NCI-H460 (cell line): ENCODE data around the gene OR52A5. TPM values are rescaled to one million over a fixed set of nuclear protein-coding genes. Genes with fewer than 3 reads are reported as not detected.
A peak's percentile ranks its signal among the peaks of the same experiment; 100 is the strongest.
"Not testable (repeated sequence)": the region's sequence is repeated elsewhere in the genome, so short reads cannot be mapped to it uniquely, and the experiment has no call there.

Experiments used
- DNase-seq: peaks from one replicate; pipeline ENCODE4 v3.0.0-alpha.2; 2016; ENCODE audit warnings: low read depth; ENCODE audit errors: extremely low read depth
- polyA plus RNA-seq: library from polyadenylated mRNA; depleted of rRNA; stranded (reverse); fragments of >200 nt; gene quantifications from 2 replicates; pipeline ENCODE4 v1.2.3, GENCODE V29; 2014; cell fraction: nucleus; rRNA removed
- total RNA-seq: library from RNA; depleted of rRNA; stranded (reverse); fragments of >200 nt; shearing (Covaris generic); gene quantifications from 2 replicates; pipeline ENCODE4 v1.2.3, GENCODE V29; 2014; rRNA removed

OR52A5 gene
- not detected in 2 replicates for total RNA-seq
- polyA plus RNA-seq = not detected in 2 replicates

DNA sequence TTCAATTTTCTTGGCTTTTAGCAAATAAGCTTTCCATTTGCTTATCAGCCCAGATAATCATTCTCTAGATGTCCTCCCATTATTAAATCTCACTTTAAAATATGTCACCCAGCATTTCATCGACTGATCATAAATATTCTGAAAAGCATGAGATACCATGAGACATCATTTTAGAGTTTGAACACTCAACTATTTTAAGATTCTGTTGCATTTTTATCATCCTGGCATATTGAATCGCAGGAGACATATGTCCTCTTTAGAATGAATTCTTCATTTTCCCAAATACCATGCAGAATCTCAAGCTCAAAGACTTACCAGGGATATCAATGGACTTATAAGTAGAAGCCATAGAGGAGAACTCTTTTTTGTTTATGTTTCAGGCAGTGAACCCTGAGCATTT, at the start of gene OR52A5:
Gene OR52A5, minus strand, starts transcription at position 361 of the 400 bp plus-strand sequence. CDS start 5,714 bp downstream, outside the sequence.
- DNase-seq = no peak

DNA sequence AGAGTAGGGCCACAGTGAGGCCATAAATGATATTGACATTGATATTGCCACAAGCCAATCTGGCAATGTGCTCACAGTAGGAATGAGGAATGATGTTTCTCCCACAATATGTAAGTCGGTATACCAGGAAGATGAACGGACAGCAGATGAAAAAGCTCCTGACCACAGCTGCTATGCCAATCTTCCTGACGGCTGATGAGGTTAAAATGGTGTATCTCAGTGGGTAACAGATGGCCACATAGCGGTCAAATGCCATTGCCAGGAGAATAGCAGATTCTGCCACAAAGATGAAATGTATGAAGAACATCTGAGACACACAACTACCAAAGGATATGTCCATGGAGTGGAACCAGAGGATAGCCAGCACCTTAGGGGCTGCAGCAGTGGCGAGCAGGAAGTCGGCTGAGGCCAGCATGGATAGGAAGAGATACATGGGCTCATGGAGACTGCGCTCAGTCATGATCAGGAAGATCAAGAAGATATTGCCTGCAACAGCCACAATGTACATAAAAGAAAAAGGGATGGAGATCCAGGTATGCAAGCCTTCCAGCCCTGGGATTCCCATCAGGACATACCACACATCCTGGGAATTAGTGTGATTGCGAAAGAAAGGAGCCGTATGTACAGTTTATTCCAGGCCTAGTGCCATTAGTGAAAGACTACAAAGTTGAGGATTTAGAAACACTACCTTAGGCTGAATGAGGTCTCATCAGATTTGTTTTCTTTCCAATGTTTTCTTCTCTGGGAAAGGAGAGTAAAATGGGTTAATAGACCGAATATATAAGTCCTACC, 40.1 kb upstream of the OR52A5 start:
- DNase-seq = no peak

DNA sequence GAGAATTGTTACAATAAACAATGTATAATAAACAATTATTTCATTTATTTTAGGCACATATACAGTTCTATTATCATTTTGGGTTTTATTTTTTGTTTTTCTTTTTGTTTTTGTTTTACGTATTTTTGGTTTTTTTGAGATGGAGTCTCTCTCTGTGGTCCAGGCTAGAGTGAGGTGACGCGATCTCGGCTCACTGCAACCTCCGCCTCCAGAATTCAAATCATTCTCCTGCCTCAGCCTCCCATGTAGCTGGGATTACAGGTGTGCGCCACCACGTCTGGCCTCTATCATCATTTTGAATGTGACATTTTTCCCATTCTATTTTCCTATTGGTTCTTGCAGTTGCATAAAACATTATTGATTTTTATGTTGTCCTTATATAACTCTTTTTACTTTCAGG, 36.8 kb upstream of the OR52A5 start:
- no peak for DNase-seq

DNA sequence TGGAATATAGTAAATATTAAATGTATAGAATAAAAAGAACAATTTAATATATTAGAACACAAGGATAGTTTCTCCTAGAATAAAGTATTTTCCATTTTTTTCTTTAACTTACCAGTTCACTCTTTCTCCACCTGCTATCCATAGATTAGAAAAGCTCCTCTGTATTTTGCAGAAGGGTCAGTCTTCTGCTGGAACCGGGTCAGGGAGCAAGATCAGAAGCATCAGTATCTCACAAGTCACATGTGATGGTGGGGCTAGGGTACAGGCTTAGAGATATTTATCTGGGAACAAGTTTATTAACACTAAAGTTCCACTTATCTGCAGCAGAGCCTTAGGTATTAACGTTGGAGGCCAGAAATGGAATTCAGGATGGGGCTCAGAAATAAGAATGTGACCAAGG, 33.7 kb upstream of the OR52A5 start:
- DNase-seq = no peak

DNA sequence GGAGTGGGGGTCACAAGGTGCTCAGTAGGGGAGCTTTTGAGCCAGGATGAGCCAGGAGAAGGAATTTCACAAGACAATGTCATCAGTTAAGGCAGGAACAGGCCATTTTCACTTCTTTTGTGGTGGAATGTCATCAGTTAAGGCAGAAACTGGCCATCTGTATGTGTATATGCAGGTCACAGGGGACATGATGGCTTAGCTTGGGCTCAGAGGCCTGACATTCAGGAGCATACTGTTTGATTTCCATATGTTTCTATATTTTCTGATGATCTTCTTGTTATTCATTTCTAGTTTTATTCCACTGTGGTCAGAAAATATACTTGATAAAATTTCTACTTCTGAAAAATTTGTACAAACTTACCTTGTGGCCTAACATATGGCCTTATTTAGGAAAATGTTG, 27.7 kb upstream of the OR52A5 start:
- DNase-seq = not testable (repeated sequence)

DNA sequence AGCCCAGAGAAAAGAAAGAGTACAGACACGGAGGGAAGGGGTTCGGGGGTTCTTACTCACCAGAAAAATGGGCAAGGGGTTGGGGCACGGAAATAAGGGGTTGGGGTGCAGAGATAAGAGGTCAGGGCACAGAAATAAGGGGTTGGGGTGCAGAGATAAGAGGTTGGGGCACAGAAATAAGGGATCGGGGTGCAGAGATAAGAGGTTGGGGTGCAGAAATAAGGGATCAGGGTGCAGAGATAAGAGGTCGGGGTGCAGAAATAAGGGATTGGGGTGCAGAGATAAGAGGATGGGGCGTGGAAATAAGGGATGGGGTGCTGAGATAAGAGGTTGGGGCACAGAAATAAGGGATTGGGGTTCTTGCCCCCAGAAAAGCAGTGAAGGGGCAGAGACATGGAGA, 26.7 kb upstream of the OR52A5 start:
- not testable (repeated sequence) for DNase-seq

DNA sequence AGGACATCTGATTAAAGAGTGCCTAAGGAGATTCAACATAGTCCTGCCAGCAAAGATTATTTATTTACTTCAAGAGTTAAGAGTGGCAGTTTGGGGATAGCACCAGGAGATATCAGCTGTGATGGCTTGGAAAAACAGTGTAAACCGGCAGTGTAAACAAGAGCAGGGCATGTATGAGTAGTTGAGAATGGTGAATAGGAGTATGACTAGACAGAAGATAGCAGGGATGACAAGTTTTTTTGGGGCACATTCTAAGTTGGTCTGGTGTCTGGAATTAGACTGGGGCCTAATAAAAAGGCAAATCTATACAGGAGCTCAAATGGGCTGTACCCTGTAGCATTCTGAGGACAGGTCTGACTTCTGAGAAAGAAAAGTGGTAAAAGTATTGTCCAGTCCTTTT, 22.9 kb upstream of the OR52A5 start:
- not testable (repeated sequence) for DNase-seq

DNA sequence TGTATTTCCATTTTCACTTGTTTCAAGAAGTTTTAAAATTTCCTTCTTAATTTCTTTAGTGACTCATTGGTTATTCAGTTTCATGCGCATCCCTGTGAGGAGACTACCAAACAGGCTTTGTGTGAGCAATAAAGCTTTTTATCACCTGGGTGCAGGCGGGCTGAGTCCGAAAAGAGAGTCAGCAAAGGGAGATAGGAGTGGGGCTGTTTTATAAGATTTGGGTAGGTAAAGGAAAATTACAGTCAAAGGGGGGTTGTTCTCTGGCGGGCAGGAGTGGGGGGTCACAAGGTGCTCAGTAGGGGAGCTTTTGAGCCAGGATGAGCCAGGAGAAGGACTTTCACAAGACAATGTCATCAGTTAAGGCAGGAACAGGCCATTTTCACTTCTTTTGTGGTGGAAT, 22.1 kb upstream of the OR52A5 start:
- DNase-seq = not testable (repeated sequence)

DNA sequence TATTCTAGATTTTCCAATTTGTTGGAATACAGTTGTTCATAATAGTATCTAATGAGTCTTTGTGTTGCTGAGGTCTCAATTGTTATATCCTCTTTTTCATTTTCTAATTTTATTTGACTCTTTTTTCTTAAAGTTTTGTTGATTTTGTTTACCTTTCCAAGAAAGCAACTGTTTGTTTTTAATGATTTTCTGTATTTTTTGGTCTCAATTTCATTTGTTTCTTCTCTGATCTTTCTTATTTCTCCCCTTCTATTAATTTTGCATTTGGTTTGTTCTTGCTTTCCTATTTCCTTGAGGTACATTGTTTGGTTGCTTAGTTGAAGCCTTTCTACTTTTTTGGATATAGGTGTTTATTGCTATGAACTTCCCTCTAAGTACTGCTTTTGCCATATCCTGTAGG, 21.6 kb upstream of the OR52A5 start:
- DNase-seq = no peak

DNA sequence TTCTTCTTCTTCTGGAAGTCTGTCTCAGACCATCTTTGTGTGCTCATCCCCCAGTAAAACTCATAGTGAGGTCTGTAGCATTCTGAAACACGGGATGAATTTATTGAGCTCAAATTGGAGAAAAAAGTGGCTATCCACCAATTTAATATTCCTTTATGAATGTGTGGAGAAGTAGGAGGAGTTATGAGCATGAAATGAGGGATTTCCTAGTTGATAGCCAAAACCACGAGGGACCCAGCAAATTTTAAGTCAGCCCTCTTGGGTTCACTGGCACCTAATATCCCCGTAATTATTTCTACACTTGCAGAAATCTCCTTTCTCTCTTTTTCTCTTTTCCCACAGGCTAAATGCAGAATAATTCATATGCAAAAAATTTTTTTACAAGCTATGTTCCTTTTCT, 16.5 kb upstream of the OR52A5 start, which contains the start of gene OR52A1:
Gene OR52A1, minus strand, starts transcription at position 101 of the 400 bp plus-strand sequence. CDS start 2,388 bp downstream, outside the sequence.
- DNase-seq = no peak

DNA sequence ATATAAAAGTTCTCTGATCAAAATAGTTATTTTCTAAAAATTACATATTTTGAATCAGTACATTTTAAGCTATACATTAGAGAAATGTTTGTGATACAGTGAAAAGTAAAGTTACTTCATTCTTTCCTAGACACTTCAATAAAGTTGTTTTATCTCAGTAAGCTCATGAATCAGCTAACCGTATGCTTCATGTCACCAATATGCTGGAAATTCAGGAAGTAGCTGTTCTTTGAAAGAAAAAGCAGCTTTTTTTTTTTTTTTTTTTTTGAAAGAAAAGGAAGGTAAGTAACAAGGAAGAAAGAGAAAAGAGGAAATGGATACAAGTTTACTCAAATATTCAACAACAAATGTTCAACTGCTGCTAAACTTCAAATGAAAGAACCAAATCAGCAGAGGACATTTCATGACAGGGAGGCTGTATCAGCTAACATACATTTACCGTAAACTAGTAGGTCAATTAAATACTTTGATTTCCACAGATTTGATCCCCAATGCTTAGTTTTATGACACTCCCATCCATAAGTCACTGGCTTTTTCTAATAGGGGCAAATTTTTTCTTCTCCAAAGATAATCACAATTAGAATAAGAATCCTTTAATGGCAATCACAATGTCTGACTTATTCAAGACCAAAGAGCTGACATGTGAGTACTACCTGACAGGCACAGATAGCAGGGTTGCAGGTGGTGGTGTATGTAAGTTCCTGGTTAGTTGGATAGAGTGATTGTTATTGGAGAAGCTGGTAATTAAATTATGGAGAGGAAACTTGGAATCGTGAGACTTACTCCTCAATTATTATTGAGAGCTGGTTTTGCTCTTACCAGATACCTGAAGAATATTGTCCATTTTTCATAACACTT, 15.6 kb upstream of the OR52A5 start:
- DNase-seq = no peak

DNA sequence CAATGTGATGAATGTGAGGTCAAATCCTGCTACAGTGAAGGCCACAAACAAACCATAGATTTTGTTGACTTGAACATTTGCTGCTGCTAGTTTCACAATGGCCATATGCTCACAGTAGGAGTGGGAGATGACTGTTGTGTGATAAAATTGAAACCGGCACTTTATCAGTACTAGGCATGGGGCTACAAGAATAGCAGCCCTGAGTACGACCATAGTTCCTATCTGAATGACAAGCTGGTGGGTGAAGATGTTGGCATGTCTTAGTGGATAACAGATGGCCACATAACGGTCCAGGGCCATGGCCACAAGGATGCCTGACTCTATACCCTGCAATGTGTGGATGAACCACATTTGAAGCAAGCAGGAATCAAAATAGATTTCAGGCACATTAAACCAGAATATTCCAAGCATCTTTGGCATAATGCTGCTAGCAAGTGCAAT, 13.6 kb upstream of the OR52A5 start:
- no peak for DNase-seq

DNA sequence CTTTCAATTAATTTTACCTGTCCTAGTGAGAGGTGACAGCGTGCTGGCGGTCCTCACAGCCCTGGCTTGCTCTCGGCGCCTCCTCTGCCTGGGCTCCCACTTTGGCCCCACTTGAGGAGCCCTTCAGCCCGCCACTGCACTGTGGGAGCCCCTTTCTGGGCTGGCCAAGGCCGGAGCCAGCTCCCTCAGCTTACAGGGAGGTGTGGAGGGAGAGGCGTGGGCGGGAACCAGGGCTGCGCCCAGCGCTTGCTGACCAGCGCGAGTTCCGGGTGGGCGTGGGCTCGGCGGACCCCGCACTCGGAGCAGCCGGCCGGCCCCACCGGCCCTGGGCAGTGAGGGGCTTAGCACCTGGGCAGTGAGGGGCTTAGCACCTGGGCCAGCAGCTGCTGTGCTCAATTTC, 6.0 kb upstream of the OR52A5 start:
- DNase-seq = not testable (repeated sequence)

DNA sequence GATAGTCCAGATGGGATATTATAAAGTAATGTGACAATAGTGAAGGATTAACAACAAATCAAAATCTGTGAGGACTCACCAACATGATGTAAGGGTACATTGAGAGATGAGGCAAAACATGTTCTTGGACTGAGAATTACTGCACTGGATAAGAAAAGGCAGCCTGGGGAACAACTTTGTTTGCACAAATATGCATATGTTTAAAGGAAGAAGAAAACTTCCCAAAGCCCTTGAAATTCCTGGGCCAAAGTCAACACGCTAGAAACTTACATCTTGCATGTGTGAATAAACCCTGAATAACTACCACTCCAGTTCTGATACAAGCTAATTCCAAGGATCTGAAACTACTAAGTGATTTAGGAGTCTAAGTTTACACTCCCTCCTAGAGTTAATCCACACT, 1.1 kb downstream of the OR52A5 start:
- no peak for DNase-seq

DNA sequence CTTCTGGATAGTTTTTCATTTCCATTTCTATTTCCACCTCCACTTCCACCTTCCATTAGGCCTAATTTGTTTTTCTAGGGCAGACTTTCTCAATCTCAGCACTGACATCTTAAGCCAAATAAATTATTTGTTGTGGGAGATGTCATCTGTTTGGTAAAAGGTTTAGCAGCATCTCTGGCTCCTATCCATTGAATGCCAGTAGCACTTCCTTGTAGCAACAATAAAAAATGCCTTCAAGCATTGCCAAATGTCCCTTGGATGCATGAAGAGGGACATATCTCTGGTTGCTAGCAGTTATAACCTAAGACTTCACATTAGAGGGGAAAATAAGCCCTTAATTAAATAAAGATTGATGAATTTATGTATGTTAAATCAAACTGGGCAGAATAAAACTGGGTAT, 1.9 kb downstream of the OR52A5 start:
- no peak for DNase-seq

DNA sequence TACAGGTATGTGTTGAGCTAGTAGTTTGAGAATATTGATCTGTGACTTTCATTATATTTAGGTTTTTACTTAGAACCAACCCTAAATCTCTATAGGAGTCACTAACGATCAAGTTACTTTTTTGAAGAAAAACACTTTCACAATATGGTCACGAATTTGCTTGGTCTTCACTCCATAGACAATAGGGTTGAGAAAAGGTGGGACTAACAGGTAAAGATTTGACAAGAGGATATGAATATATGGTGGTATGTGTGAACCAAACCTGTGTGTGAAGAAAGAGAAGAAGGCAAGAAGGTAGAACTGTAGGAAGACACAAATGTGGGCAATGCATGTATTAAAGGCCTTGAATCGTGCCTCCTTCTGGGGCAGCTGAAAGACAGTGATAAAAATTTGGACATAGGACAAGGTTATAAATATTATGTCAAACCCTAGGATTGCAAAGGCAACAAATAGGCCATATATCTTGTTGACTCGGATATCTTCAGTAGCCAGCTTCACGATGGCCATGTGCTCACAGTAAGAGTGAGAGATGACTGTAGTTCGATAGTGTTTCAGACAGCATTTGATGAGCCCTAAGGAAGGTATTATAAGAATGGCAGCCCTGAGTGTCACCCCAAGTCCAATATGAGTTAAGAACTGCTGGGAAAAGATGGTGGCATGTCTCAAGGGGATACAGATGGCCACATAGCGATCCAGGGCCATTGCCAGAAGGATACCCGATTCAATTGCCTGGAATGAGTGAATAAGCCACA, 6.4 kb downstream of the OR52A5 start:
- no peak for DNase-seq

DNA sequence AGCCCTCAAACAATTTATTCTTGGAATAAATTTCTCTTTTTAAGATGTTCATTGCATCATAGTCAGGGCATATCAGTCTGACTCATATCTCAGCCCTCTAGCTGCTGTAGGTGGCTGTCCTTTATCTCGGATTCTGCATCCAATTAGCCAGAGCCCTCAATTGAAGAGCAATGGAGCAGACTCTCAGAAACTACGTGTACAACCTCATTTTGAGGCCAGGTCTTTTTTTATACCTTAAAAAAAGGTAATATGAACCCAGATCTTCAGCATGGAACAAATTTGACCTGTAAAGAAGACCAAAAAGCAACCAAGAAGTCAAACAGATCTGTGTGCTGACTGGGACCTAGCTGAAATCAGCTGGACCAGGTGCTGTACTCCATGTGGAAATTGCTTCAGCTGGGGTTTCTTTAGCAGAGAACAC, 8.7 kb downstream of the OR52A5 start:
- DNase-seq = no peak

DNA sequence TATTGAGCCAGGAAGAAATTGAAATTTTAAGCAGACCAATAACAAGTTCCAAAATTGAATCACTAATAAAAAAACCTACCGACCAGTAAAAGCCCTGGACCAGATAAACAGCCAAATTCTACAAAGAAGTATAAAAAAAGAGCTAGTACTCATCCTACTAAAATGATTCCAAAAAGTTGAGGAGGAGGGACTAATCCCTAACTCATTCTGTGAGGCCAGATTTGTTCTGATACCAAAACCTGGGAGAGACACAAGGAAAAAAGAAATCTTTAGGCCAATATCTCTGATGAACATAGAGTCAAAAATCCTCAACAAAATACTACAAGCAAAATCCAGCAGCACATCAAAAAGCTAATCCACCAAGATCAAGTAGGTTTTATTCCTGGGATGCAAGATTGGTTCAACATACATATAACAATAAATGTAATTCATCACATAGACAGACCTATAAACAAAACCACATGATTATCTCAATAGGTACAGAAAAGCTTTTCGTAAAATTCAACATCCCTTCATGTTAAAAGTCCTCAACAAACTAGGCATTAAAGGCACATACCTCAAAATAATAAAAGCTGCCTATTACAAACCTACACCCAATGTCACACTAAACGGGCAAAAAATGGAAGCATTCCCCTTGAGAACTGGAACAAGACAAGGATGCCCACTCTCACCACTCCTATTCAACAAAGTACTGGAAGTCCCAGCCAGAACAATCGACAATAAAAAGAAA, 13.1 kb downstream of the OR52A5 start:
- no peak for DNase-seq

DNA sequence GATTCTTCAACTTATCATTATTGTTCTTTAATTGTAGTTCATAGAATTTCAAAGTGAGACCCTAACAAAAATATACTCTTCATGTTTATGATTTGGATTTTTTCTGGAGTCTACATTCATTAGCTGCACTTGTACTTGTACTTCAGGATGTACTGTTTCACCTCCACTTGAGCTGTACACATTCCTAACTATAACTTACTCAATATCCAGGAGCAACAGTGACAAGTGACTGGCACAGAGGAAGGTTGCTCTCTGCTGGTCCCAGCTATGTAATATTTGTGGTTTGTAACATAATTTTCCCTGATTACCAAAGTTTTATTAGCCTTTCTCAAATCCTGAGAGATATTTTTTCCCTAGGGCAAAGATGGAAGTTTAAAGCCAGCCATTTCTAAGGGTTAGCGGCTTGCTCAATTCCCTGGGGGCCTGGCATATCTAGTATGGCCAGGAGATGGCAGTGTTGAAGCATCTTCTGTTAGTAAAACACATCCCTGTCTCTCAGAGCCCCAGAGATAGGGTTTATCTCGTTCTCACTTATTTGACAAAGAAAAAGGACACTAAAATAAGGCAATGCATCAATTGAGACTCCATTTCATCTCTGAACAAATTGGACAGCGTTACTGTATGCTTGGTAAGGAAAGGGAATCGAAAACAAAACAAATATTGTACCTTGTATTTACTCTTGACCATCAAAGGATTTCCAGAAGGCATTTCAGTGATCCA, 14.2 kb downstream of the OR52A5 start:
- peak; percentile 56 for DNase-seq
